CD14-positive monocyte (primary cell): ENCODE data around the gene CDC25C. TPM values are rescaled to one million over a fixed set of nuclear protein-coding genes. Genes with fewer than 3 reads are reported as not detected.

Experiments used
- DNase-seq, 3 donors: peaks; one replicate each; pipeline ENCODE4 v3.0.0-alpha.2; 2011 to 2022
- H2AFZ ChIP-seq: 2 replicates; pipeline ENCODE4 v1.6.0; 2012; ENCODE audit warnings: mild to moderate bottlenecking, low read depth, low read length, inconsistent platforms; ENCODE audit not compliant: insufficient read depth, poor library complexity, severe bottlenecking
- H3K27ac ChIP-seq, 2 donors: 1 replicate in 1 of 2; 2 replicates in 1 of 2; pipeline ENCODE4 v1.5.1; 2012 to 2013; ENCODE audit warnings: low read length in 2 of 2, control low read depth in 1 of 2, inconsistent platforms in 1 of 2, low read depth in 1 of 2, mild to moderate bottlenecking in 1 of 2
- H3K27me3 ChIP-seq, 2 donors: one replicate each; pipeline versions ENCODE4 v1.6.0 to v1.6.1; 2011 to 2013; ENCODE audit warnings: low read length in 2 of 2; ENCODE audit not compliant: control insufficient read depth in 2 of 2, insufficient read depth in 2 of 2
- H3K36me3 ChIP-seq, 2 donors: replicated peaks in 1 of 2; 1 replicate in 1 of 2; 2 replicates in 1 of 2; pipeline versions ENCODE4 v1.5.1 to v1.6.1; 2012 to 2013; ENCODE audit warnings: low read length in 2 of 2, control low read depth in 1 of 2, inconsistent platforms in 1 of 2, mild to moderate bottlenecking in 1 of 2; ENCODE audit not compliant: insufficient read depth in 2 of 2, control insufficient read depth in 1 of 2
- H3K4me1 ChIP-seq, 2 donors: 1 replicate in 1 of 2; 2 replicates in 1 of 2; pipeline versions ENCODE4 v1.5.1 to v1.6.1; 2012 to 2013; ENCODE audit warnings: low read length in 2 of 2, control low read depth in 1 of 2, inconsistent platforms in 1 of 2, mild to moderate bottlenecking in 1 of 2, moderate library complexity in 1 of 2; ENCODE audit not compliant: insufficient read depth in 2 of 2, control insufficient read depth in 1 of 2
- H3K4me2 ChIP-seq: replicated peaks from 2 replicates; pipeline ENCODE3; 2012; ENCODE audit warnings: low read length, moderate library complexity, mild to moderate bottlenecking; ENCODE audit not compliant: poor library complexity, severe bottlenecking; ENCODE audit errors: extremely low read depth
- H3K4me3 ChIP-seq, 3 experiments: fragments of 200-600 bp in 1 of 3; sonication (generic) in 1 of 3; replicated peaks in 1 of 3; 1 replicate in 2 of 3; 2 replicates in 1 of 3; pipeline ENCODE4 v1.5.1; 2011 to 2013; ENCODE audit warnings: low read length in 3 of 3, mild to moderate bottlenecking in 3 of 3, control low read depth in 2 of 3, low read depth in 2 of 3, inconsistent platforms in 1 of 3, moderate library complexity in 1 of 3
- H3K79me2 ChIP-seq: 2 replicates; pipeline ENCODE4 v1.6.0; 2012; ENCODE audit warnings: mild to moderate bottlenecking, control low read depth, inconsistent platforms, low read length, moderate library complexity; ENCODE audit not compliant: insufficient read depth
- H3K9ac ChIP-seq: 2 replicates; pipeline ENCODE4 v1.6.0; 2017; ENCODE audit warnings: low read length, mild to moderate bottlenecking; ENCODE audit not compliant: insufficient read depth, poor library complexity, severe bottlenecking
- H3K9me3 ChIP-seq, 2 donors: replicated peaks in 1 of 2; 1 replicate in 1 of 2; 2 replicates in 1 of 2; pipeline versions ENCODE4 v1.5.1 to v1.6.1; 2012 to 2013; ENCODE audit warnings: low read length in 2 of 2, control low read depth in 1 of 2; ENCODE audit not compliant: control insufficient read depth in 1 of 2, insufficient read depth in 1 of 2
- H4K20me1 ChIP-seq: 2 replicates; pipeline ENCODE4 v1.6.0; 2012; ENCODE audit warnings: mild to moderate bottlenecking, low read length, control low read depth, moderate library complexity; ENCODE audit not compliant: insufficient read depth
- H3K27ac Mint-ChIP-seq, 7 donors: one replicate each; pipeline ENCODE4 v1.8.0; 2020; ENCODE audit warnings: mild to moderate bottlenecking in 7 of 7, mixed read lengths in 7 of 7, moderate library complexity in 6 of 7, inconsistent platforms in 2 of 7
- H3K27me3 Mint-ChIP-seq, 3 donors: one replicate each; pipeline ENCODE4 v1.8.0; 2021 to 2022; ENCODE audit warnings: low read depth in 3 of 3, mild to moderate bottlenecking in 3 of 3, mixed read lengths in 3 of 3, moderate library complexity in 3 of 3, inconsistent platforms in 1 of 3
- H3K36me3 Mint-ChIP-seq, 2 donors: one replicate each; pipeline ENCODE4 v1.8.0; 2020; ENCODE audit warnings: mixed read lengths in 2 of 2, inconsistent platforms in 1 of 2, mild to moderate bottlenecking in 1 of 2
- H3K4me1 Mint-ChIP-seq: one replicate; pipeline ENCODE4 v1.8.0; 2020; ENCODE audit warnings: mild to moderate bottlenecking, mixed read lengths
- H3K4me3 Mint-ChIP-seq, 2 donors: one replicate each; pipeline ENCODE4 v1.8.0; 2020; ENCODE audit warnings: mild to moderate bottlenecking in 2 of 2, mixed read lengths in 2 of 2, moderate library complexity in 1 of 2
- H3K9me3 Mint-ChIP-seq, 7 donors: one replicate each; pipeline ENCODE4 v1.8.0; 2020 to 2022; ENCODE audit warnings: mixed read lengths in 7 of 7, mild to moderate bottlenecking in 6 of 7, moderate library complexity in 6 of 7, inconsistent platforms in 2 of 7
- WGBS: methylation state at CpG from one replicate; pipeline ENCODE4 v1.1.5; 2013; ENCODE audit warnings: missing lambda C conversion rate; ENCODE audit not compliant: insufficient coverage; 5-methylcytosine and 5-hydroxymethylcytosine counted together
- intact Hi-C, 2 donors: fragments of 100-400 bp; cut with micrococcal nuclease; formaldehyde crosslinking; loops; one replicate each; pipeline versions ENCODE4 v1.15.0 to v1.15.1; 2023
- polyA plus RNA-seq, 3 donors: library from polyadenylated mRNA; depleted of rRNA in 1 of 3; unstranded in 2 of 3; stranded (reverse) in 1 of 3; fragments of 300-500 nt in 2 of 3; fragments of >200 nt in 1 of 3; fragmentation: Illumina TruSeq in 2 of 3; gene quantifications; 1 replicate in 2 of 3; 2 replicates in 1 of 3; pipeline ENCODE4 v1.2.3, GENCODE V29; 2012 to 2021
- TF ChIP-seq, protein P1 (sequence below): fragments of 200-600 bp; IDR thresholded peaks from one replicate; pipeline ENCODE4 v1.8.0; 2022; ENCODE audit warnings: antibody characterized with exemption, mild to moderate bottlenecking

Gene CDC25C
- polyA plus RNA-seq, 3 donors, result not detected

DNA sequence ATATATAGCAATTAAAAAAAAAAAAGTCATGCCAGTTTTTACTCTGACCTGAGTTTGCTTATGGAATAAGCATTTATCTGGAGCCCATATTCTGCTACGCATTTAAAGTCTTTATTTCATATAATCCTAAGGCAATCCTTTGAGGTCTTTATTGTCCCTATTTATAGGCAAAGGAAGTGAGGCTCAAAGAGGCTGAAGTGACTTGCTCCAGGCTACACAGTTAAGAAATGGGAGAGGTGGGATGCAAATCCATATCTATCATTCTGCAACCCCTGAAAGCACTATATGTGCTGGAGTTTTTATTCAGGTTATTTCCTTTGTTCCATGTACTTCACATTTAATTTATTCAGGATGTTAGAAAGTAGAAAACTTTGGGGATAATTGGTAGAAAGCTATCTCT is 33.0 kb upstream of the CDC25C start:
- Histone ChIP-seq H3K79me2 (peaks cover 94% of the 10 kb centered on the region), H3K36me3 (no peaks in the 10 kb centered on the region), H3K9ac (no peak overlapping the region), H3K4me2 (no peak overlapping the region), H3K27ac (no peak overlapping the region), H3K4me3 (no peak overlapping the region), H2AFZ (no peak overlapping the region), H3K4me1 (peaks cover 39 to 45% of the 10 kb centered on the region in 2 donors), H3K9me3 (no peaks in the 10 kb centered on the region), H4K20me1 (peaks cover 28% of the 10 kb centered on the region), H3K27me3 (no peaks in the 10 kb centered on the region)
- no CpG with 5 or more reads among the region's 1 CpG for WGBS
- TF ChIP-seq, protein P1, sequence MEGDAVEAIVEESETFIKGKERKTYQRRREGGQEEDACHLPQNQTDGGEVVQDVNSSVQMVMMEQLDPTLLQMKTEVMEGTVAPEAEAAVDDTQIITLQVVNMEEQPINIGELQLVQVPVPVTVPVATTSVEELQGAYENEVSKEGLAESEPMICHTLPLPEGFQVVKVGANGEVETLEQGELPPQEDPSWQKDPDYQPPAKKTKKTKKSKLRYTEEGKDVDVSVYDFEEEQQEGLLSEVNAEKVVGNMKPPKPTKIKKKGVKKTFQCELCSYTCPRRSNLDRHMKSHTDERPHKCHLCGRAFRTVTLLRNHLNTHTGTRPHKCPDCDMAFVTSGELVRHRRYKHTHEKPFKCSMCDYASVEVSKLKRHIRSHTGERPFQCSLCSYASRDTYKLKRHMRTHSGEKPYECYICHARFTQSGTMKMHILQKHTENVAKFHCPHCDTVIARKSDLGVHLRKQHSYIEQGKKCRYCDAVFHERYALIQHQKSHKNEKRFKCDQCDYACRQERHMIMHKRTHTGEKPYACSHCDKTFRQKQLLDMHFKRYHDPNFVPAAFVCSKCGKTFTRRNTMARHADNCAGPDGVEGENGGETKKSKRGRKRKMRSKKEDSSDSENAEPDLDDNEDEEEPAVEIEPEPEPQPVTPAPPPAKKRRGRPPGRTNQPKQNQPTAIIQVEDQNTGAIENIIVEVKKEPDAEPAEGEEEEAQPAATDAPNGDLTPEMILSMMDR, result no peak
- peaks cover 55% of the 10 kb centered on the region for H3K4me1 Mint-ChIP-seq
- H3K9me3 Mint-ChIP-seq, result no peaks in the 10 kb centered on the region
- H3K27me3 Mint-ChIP-seq, result peaks cover 0 to 1% (median 0%) of the 10 kb centered on the region in 3 donors
- H3K4me3 Mint-ChIP-seq, result no peak overlapping the region
- no peak overlapping the region for H3K27ac Mint-ChIP-seq
- intact Hi-C loops, result no loop called here
- H3K36me3 Mint-ChIP-seq, result peaks cover 9 to 21% of the 10 kb centered on the region in 2 donors
- DNase-seq, result no peak

DNA sequence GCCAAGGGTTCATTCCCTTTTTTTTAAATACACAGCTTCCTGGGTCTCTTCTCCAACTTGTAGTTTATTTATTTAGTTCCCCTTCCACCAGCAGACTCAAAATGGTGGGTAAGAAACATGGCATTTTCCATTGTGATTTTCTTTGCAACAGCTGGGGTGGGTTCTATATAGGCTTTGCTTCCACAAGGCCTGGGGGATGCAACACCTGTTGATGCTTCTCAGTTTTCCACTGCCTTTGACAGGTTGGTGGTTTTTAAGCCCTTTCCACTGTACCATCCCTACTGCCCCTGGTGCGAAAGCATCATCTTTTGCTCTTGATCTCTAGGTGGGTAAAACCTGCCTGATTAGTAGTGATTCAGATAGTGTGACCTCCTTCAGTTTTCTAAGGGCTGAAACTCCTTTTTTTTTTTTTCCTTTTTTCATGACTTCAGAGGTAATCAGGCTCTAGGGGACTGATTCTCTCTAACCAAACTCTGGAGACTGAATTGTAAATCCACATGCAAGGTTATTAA is 29.4 kb upstream of the CDC25C start:
- H3K9ac ChIP-seq, result no peak overlapping the region
- peaks cover 0 to 3% (median 0%) of the 10 kb centered on the region in 7 donors for H3K9me3 Mint-ChIP-seq
- no peak overlapping the region for H3K4me3 ChIP-seq
- peaks cover 30% of the 10 kb centered on the region for H3K4me1 Mint-ChIP-seq
- intact Hi-C loops, result no loop called here
- peak overlapping the region; percentile 5 to 86 (median 68) for H3K27ac Mint-ChIP-seq
- no CpG with 5 or more reads among the region's 1 CpG for WGBS
- no peak overlapping the region for H2AFZ ChIP-seq
- H3K27me3 Mint-ChIP-seq, result peaks cover 0 to 1% (median 0%) of the 10 kb centered on the region in 3 donors
- H3K4me3 Mint-ChIP-seq, result no peak overlapping the region
- peaks cover 7 to 10% of the 10 kb centered on the region in 2 donors for H3K4me1 ChIP-seq
- peaks cover 7 to 26% of the 10 kb centered on the region in 2 donors for H3K36me3 Mint-ChIP-seq
- peak overlapping the region in 1 of 2 donors; percentile 59 for H3K27ac ChIP-seq
- TF ChIP-seq, protein P1, result no peak
- peaks cover 48% of the 10 kb centered on the region for H4K20me1 ChIP-seq
- H3K36me3 ChIP-seq, result no peaks in the 10 kb centered on the region
- no peaks in the 10 kb centered on the region for H3K27me3 ChIP-seq
- DNase-seq, result no peak
- H3K4me2 ChIP-seq, result no peak overlapping the region
- H3K9me3 ChIP-seq, result no peaks in the 10 kb centered on the region
- peaks cover 99% of the 10 kb centered on the region for H3K79me2 ChIP-seq
